ENCODE results near the gene UGT1A9. TPM values are rescaled to one million over a fixed set of nuclear protein-coding genes. Genes with fewer than 3 reads are reported as not detected.
"Not testable (repeated sequence)": the region's sequence is repeated elsewhere in the genome, so short reads cannot be mapped to it uniquely, and the experiment has no call there.

UGT1A9 gene
- total RNA-seq, result not detected
- not detected for polyA plus RNA-seq
- total RNA-seq, result not detected

GRCh38 chr2:233671290-233672161 lies at the start of gene UGT1A9:
Gene UGT1A9, plus strand, starts transcription at chr2:233671898. Its CDS starts 37 bp downstream, at chr2:233671935.
- POLR2A ChIA-PET, result interaction anchor here (0.5 kb wide), 1 partner anchor 8 kb away, joined by 3 read pairs; no protein-coding TSS in a partner anchor
- Histone ChIP-seq H3K27ac (ENCODE audit: low read depth, low read length) (no peak within 1 kb of the TSS), H3K27me3 (ENCODE audit: control insufficient read depth in 2 of 2, insufficient read depth in 2 of 2, low read length in 2 of 2) (no peaks in the 10 kb centered on the region), H3K36me3 (ENCODE audit: control insufficient read depth in 2 of 3, insufficient read depth in 3 of 3, low read length in 3 of 3) (no peaks in the 10 kb centered on the region), H3K4me3 (ENCODE audit: low read length) (no peak within 1 kb of the TSS), H3K9me3 (ENCODE audit: control insufficient read depth in 2 of 3, low read length in 3 of 3) (no peaks in the 10 kb centered on the region), H3K4me1 (ENCODE audit: control insufficient read depth in 2 of 2, insufficient read depth in 2 of 2, low read length in 2 of 2) (no peaks in the 10 kb centered on the region)
- H3K27ac Mint-ChIP-seq, result peak within 1 kb of the TSS in 1 of 9 donors; percentile 20
- no peak for DNase-seq
- intact Hi-C loops (cut with micrococcal nuclease), result no loop called here
- no peaks in the 10 kb centered on the region for H3K36me3 Mint-ChIP-seq
- H3K4me1 Mint-ChIP-seq, result no peaks in the 10 kb centered on the region
- no peak for ATAC-seq
- peaks cover 19 to 48% (median 28%) of the 10 kb centered on the region in 5 donors for H3K27me3 Mint-ChIP-seq
- H3K9me3 Mint-ChIP-seq, result peaks cover 0 to 22% (median 7%) of the 10 kb centered on the region in 11 donors
- CTCF ChIA-PET, result no interaction called here
- H3K4me3 Mint-ChIP-seq, result no peak within 1 kb of the TSS

- no peak for ATAC-seq
- ChIA-PET POLR2A (no interaction called here), CTCF (no interaction called here)
- intact Hi-C loops (cut with micrococcal nuclease), result no loop called here
- Mint-ChIP-seq H3K27me3 (peaks cover 20 to 62% (median 36%) of the 10 kb centered on the region in 5 donors), H3K36me3 (peaks cover 0 to 10% (median 3%) of the 10 kb centered on the region in 5 donors), H3K27ac (no peak overlapping the region), H3K4me1 (no peaks in the 10 kb centered on the region), H3K4me3 (no peak overlapping the region), H3K9me3 (peaks cover 6 to 51% (median 18%) of the 10 kb centered on the region in 11 donors)
- H3K4me1 ChIP-seq (ENCODE audit: control insufficient read depth in 2 of 2, insufficient read depth in 2 of 2, low read length in 2 of 2), result no peaks in the 10 kb centered on the region
- no peaks in the 10 kb centered on the region for H3K27me3 ChIP-seq (ENCODE audit: control insufficient read depth in 2 of 2, insufficient read depth in 2 of 2, low read length in 2 of 2)
- no peak overlapping the region for H3K27ac ChIP-seq (ENCODE audit: low read depth, low read length)
- no peak overlapping the region for H3K4me3 ChIP-seq (ENCODE audit: low read length)
- DNase-seq, result no peak
- peaks cover 0 to 3% (median 0%) of the 10 kb centered on the region in 3 experiments for H3K9me3 ChIP-seq (ENCODE audit: control insufficient read depth in 2 of 3, low read length in 3 of 3)
- H3K36me3 ChIP-seq (ENCODE audit: control insufficient read depth in 2 of 3, insufficient read depth in 3 of 3, low read length in 3 of 3), result no peaks in the 10 kb centered on the region
Observed at GRCh38 chr2:233627331-233628025, 44.2 kb upstream of the UGT1A9 start.

GRCh38 chr2:233636306-233636705 lies 35.4 kb upstream of the UGT1A9 start, which contains the start of gene UGT1A10:
Gene UGT1A10, plus strand, starts transcription at chr2:233636448. Its CDS starts 75 bp downstream, at chr2:233636523.
- H3K4me3 ChIP-seq (ENCODE audit: low read length); POLR2A ChIA-PET; H3K4me1 ChIP-seq (ENCODE audit: control insufficient read depth in 2 of 2, insufficient read depth in 2 of 2, low read length in 2 of 2); intact Hi-C loops (cut with micrococcal nuclease); H3K27ac ChIP-seq (ENCODE audit: low read depth, low read length); CTCF ChIA-PET; H3K9me3 ChIP-seq (ENCODE audit: control insufficient read depth in 2 of 3, low read length in 3 of 3); H3K27me3 ChIP-seq (ENCODE audit: control insufficient read depth in 2 of 2, insufficient read depth in 2 of 2, low read length in 2 of 2); ATAC-seq; H3K27ac Mint-ChIP-seq; H3K36me3 ChIP-seq (ENCODE audit: control insufficient read depth in 2 of 3, insufficient read depth in 3 of 3, low read length in 3 of 3); H3K36me3 Mint-ChIP-seq; H3K4me3 Mint-ChIP-seq; DNase-seq: not testable (repeated sequence)
- H3K27me3 Mint-ChIP-seq, result peaks cover 24 to 53% (median 40%) of the 10 kb centered on the region in 5 donors
- peaks cover 0 to 18% (median 7%) of the 10 kb centered on the region in 7 donors for H3K4me1 Mint-ChIP-seq
- H3K9me3 Mint-ChIP-seq, result peaks cover 0 to 12% (median 4%) of the 10 kb centered on the region in 11 donors

- no peaks in the 10 kb centered on the region for H3K4me1 ChIP-seq (ENCODE audit: control insufficient read depth in 2 of 2, insufficient read depth in 2 of 2, low read length in 2 of 2)
- Mint-ChIP-seq H3K27ac (no peak overlapping the region), H3K27me3 (peaks cover 10 to 30% (median 23%) of the 10 kb centered on the region in 5 donors), H3K4me1 (peaks cover 0 to 18% (median 7%) of the 10 kb centered on the region in 7 donors), H3K9me3 (peaks cover 0 to 14% (median 5%) of the 10 kb centered on the region in 11 donors), H3K4me3 (peak overlapping the region in 1 of 10 donors; percentile 15), H3K36me3 (peaks cover 0 to 6% (median 0%) of the 10 kb centered on the region in 5 donors)
- DNase-seq (no peak), ATAC-seq (no peak)
- H3K4me3 ChIP-seq (ENCODE audit: low read length), result no peak overlapping the region
- ChIA-PET POLR2A (no interaction called here), CTCF (no interaction called here)
- no peaks in the 10 kb centered on the region for H3K36me3 ChIP-seq (ENCODE audit: control insufficient read depth in 2 of 3, insufficient read depth in 3 of 3, low read length in 3 of 3)
- H3K27me3 ChIP-seq (ENCODE audit: control insufficient read depth in 2 of 2, insufficient read depth in 2 of 2, low read length in 2 of 2), result no peaks in the 10 kb centered on the region
- no peak overlapping the region for H3K27ac ChIP-seq (ENCODE audit: low read depth, low read length)
- H3K9me3 ChIP-seq (ENCODE audit: control insufficient read depth in 2 of 3, low read length in 3 of 3), result no peaks in the 10 kb centered on the region
- intact Hi-C loops (cut with micrococcal nuclease), result no loop called here
Observed at GRCh38 chr2:233638836-233639235, 32.9 kb upstream of the UGT1A9 start.

GRCh38 chr2:233639860-233640259 lies 31.8 kb upstream of the UGT1A9 start:
- H3K27me3 Mint-ChIP-seq, result peaks cover 3 to 24% (median 19%) of the 10 kb centered on the region in 5 donors
- Histone ChIP-seq H3K4me3 (ENCODE audit: low read length) (no peak overlapping the region), H3K36me3 (ENCODE audit: control insufficient read depth in 2 of 3, insufficient read depth in 3 of 3, low read length in 3 of 3) (no peaks in the 10 kb centered on the region), H3K9me3 (ENCODE audit: control insufficient read depth in 2 of 3, low read length in 3 of 3) (no peaks in the 10 kb centered on the region), H3K27ac (ENCODE audit: low read depth, low read length) (no peak overlapping the region), H3K4me1 (ENCODE audit: control insufficient read depth in 2 of 2, insufficient read depth in 2 of 2, low read length in 2 of 2) (no peaks in the 10 kb centered on the region), H3K27me3 (ENCODE audit: control insufficient read depth in 2 of 2, insufficient read depth in 2 of 2, low read length in 2 of 2) (no peaks in the 10 kb centered on the region)
- DNase-seq (peak in 5 of 9 donors; percentile 7 to 34 (median 20)), ATAC-seq (no peak)
- no peak overlapping the region for H3K27ac Mint-ChIP-seq
- peaks cover 0 to 18% (median 7%) of the 10 kb centered on the region in 7 donors for H3K4me1 Mint-ChIP-seq
- peaks cover 0 to 8% (median 0%) of the 10 kb centered on the region in 5 donors for H3K36me3 Mint-ChIP-seq
- ChIA-PET CTCF (no interaction called here), POLR2A (no interaction called here)
- H3K4me3 Mint-ChIP-seq, result no peak overlapping the region
- intact Hi-C loops (cut with micrococcal nuclease), result no loop called here
- peaks cover 0 to 23% (median 5%) of the 10 kb centered on the region in 11 donors for H3K9me3 Mint-ChIP-seq

GRCh38 chr2:233643128-233643527 lies 28.6 kb upstream of the UGT1A9 start:
- no peaks in the 10 kb centered on the region for H3K9me3 ChIP-seq (ENCODE audit: control insufficient read depth in 2 of 3, low read length in 3 of 3)
- ChIA-PET POLR2A (no interaction called here), CTCF (no interaction called here)
- peaks cover 0 to 16% (median 7%) of the 10 kb centered on the region in 5 donors for H3K36me3 Mint-ChIP-seq
- ATAC-seq (no peak), DNase-seq (no peak)
- intact Hi-C loops (cut with micrococcal nuclease), result no loop called here
- H3K4me1 ChIP-seq (ENCODE audit: control insufficient read depth in 2 of 2, insufficient read depth in 2 of 2, low read length in 2 of 2), result no peaks in the 10 kb centered on the region
- peaks cover 0 to 18% (median 7%) of the 10 kb centered on the region in 7 donors for H3K4me1 Mint-ChIP-seq
- H3K27me3 Mint-ChIP-seq, result peaks cover 5 to 18% (median 5%) of the 10 kb centered on the region in 5 donors
- no peak overlapping the region for H3K4me3 Mint-ChIP-seq
- H3K27ac Mint-ChIP-seq, result no peak overlapping the region
- peaks cover 6 to 44% (median 18%) of the 10 kb centered on the region in 11 donors for H3K9me3 Mint-ChIP-seq
- H3K27ac ChIP-seq (ENCODE audit: low read depth, low read length), result no peak overlapping the region
- H3K27me3 ChIP-seq (ENCODE audit: control insufficient read depth in 2 of 2, insufficient read depth in 2 of 2, low read length in 2 of 2), result no peaks in the 10 kb centered on the region
- H3K4me3 ChIP-seq (ENCODE audit: low read length), result no peak overlapping the region
- no peaks in the 10 kb centered on the region for H3K36me3 ChIP-seq (ENCODE audit: control insufficient read depth in 2 of 3, insufficient read depth in 3 of 3, low read length in 3 of 3)

Data from naive thymus-derived CD4-positive, alpha-beta T cell (primary cell).